Upper lobe of right lung (tissue), 1 donor: ENCODE results near the gene ARHGEF26. TPM values are rescaled to one million over a fixed set of nuclear protein-coding genes. Genes with fewer than 3 reads are reported as not detected.
A peak's percentile ranks its signal among the peaks of the same experiment; 100 is the strongest.

Experiments
- ATAC-seq: fragments of 200-7000 bp; cut with Tn5 transposase; one replicate; pipeline ENCODE4 v1.9.1; 2020; ENCODE audit warnings: mild to moderate bottlenecking, moderate library complexity
- DNase-seq: peaks from one replicate; pipeline ENCODE4 v3.0.0-alpha.2; 2020
- H3K27ac ChIP-seq: fragments of 200-600 bp; one replicate; pipeline ENCODE4 v1.8.0; 2022
- H3K27me3 ChIP-seq: fragments of 200-600 bp; one replicate; pipeline ENCODE4 v1.8.0; 2022; ENCODE audit warnings: mild to moderate bottlenecking
- H3K36me3 ChIP-seq: fragments of 200-600 bp; one replicate; pipeline ENCODE4 v1.8.0; 2022
- H3K4me1 ChIP-seq: fragments of 200-600 bp; one replicate; pipeline ENCODE4 v1.8.0; 2022
- H3K4me3 ChIP-seq: fragments of 200-600 bp; one replicate; pipeline ENCODE4 v1.8.0; 2022; ENCODE audit warnings: mild to moderate bottlenecking
- H3K9me3 ChIP-seq: fragments of 200-600 bp; one replicate; pipeline ENCODE4 v1.8.0; 2022
- intact Hi-C: fragments of 100-400 bp; cut with DNase I; formaldehyde crosslinking; loops from one replicate; pipeline ENCODE4 v1.11.0; 2022
- total RNA-seq: library from RNA; stranded (reverse); fragmentation: NEBNext Ultra II Directional; extraction: Animal tissue kit (Norgen Biotek cat#: 25700); gene quantifications from one replicate; pipeline ENCODE4 v1.2.1, GENCODE V29; 2021
- TF ChIP-seq, protein P1 (sequence below): fragments of 200-600 bp; IDR thresholded peaks from one replicate; pipeline ENCODE4 v1.8.0; 2022; ENCODE audit warnings: antibody characterized with exemption
- donor health status: DM: no; HTN: yes; CAD: no; lungs with severe emphysema.

Gene ARHGEF26
- total RNA-seq, 1 donor from 2014 or later = 58.8 TPM

DNA sequence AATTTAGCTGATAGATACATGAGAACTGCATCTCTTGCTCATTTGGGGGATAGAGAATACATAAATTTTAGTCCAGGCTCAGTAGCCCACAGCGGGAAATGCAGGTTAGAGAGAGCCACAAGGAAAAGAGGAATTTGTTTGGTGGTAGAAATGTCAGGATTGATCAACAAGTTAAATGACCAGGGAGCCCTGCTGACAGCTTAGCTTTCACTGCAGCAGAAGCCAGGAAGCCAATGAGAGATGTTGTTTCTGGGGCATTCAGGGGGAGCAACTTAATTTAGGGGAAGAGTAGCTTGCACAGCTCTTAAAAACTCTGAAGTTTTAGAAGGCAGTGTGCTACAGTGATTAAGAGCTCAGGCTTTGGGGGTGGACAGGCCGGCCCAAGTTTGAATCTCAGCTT, 22.7 kb downstream of the ARHGEF26 start:
- DNase-seq = no peak
- no peak overlapping the region for H3K27ac ChIP-seq
- no peak for ATAC-seq
- TF ChIP-seq, protein P1, sequence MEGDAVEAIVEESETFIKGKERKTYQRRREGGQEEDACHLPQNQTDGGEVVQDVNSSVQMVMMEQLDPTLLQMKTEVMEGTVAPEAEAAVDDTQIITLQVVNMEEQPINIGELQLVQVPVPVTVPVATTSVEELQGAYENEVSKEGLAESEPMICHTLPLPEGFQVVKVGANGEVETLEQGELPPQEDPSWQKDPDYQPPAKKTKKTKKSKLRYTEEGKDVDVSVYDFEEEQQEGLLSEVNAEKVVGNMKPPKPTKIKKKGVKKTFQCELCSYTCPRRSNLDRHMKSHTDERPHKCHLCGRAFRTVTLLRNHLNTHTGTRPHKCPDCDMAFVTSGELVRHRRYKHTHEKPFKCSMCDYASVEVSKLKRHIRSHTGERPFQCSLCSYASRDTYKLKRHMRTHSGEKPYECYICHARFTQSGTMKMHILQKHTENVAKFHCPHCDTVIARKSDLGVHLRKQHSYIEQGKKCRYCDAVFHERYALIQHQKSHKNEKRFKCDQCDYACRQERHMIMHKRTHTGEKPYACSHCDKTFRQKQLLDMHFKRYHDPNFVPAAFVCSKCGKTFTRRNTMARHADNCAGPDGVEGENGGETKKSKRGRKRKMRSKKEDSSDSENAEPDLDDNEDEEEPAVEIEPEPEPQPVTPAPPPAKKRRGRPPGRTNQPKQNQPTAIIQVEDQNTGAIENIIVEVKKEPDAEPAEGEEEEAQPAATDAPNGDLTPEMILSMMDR = no peak
- H3K36me3 ChIP-seq = no peaks in the 10 kb centered on the region
- no peaks in the 10 kb centered on the region for H3K27me3 ChIP-seq
- intact Hi-C loops = no loop called here
- no peaks in the 10 kb centered on the region for H3K4me1 ChIP-seq
- H3K9me3 ChIP-seq = no peaks in the 10 kb centered on the region
- H3K4me3 ChIP-seq = no peak overlapping the region

GRCh38 chr3:154144825-154145465, 23.8 kb downstream of the ARHGEF26 start:
- H3K4me3 ChIP-seq = no peak overlapping the region
- TF ChIP-seq, protein P1 = no peak

DNA sequence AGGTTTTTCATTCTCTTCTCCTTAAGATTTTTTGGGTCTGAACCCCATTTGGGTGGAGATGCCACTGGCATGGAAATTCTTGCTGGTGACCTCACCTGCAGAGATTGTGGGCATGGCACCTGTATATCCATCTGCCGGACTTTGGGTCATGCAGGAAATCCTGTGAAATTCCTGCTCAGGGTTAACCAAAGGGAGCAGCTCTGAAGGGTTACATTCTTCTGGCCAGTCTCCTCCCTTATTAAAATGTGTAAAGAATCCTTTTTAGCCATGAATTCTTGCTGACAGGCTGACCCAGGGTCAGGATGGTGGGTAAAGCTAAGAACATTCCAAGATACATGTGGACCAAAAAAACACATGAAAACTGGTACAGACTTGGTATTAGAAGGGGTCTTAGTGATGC, 27.4 kb downstream of the ARHGEF26 start:
- intact Hi-C loops = no loop called here
- H3K9me3 ChIP-seq = no peaks in the 10 kb centered on the region
- no peak overlapping the region for H3K27ac ChIP-seq
- H3K4me3 ChIP-seq = no peak overlapping the region
- no peaks in the 10 kb centered on the region for H3K4me1 ChIP-seq
- ATAC-seq (peak; percentile 59), DNase-seq (no peak)
- TF ChIP-seq, protein P1 = no peak
- H3K27me3 ChIP-seq = no peaks in the 10 kb centered on the region
- peaks cover 11% of the 10 kb centered on the region for H3K36me3 ChIP-seq

More at GRCh38 chr3:154144825-154145465, 23.8 kb downstream of the ARHGEF26 start:
- intact Hi-C loops = no loop called here
- H3K4me1 ChIP-seq = no peaks in the 10 kb centered on the region
- H3K36me3 ChIP-seq = no peaks in the 10 kb centered on the region
- no peaks in the 10 kb centered on the region for H3K9me3 ChIP-seq
- no peak for DNase-seq
- no peak overlapping the region for H3K27ac ChIP-seq
- no peaks in the 10 kb centered on the region for H3K27me3 ChIP-seq
- peak; percentile 70 for ATAC-seq

- no peaks in the 10 kb centered on the region for H3K27me3 ChIP-seq
- DNase-seq (no peak), ATAC-seq (no peak)
- TF ChIP-seq, protein P1 = no peak
- H3K4me3 ChIP-seq = no peak overlapping the region
- no peak overlapping the region for H3K27ac ChIP-seq
- no peaks in the 10 kb centered on the region for H3K4me1 ChIP-seq
- H3K9me3 ChIP-seq = no peaks in the 10 kb centered on the region
- intact Hi-C loops = no loop called here
- H3K36me3 ChIP-seq = peaks cover 11% of the 10 kb centered on the region
These were observed 28.1 kb downstream of the ARHGEF26 start for GRCh38 chr3:154149286-154149685.

- Histone ChIP-seq H3K27me3 (no peaks in the 10 kb centered on the region), H3K36me3 (peaks cover 11% of the 10 kb centered on the region), H3K27ac (no peak overlapping the region), H3K4me1 (no peaks in the 10 kb centered on the region), H3K4me3 (no peak overlapping the region), H3K9me3 (no peaks in the 10 kb centered on the region)
- ATAC-seq (peak; percentile 88), DNase-seq (no peak)
- TF ChIP-seq, protein P1 = no peak
- intact Hi-C loops = no loop called here
These were observed 30.8 kb downstream of the ARHGEF26 start for GRCh38 chr3:154151969-154152368.

DNA sequence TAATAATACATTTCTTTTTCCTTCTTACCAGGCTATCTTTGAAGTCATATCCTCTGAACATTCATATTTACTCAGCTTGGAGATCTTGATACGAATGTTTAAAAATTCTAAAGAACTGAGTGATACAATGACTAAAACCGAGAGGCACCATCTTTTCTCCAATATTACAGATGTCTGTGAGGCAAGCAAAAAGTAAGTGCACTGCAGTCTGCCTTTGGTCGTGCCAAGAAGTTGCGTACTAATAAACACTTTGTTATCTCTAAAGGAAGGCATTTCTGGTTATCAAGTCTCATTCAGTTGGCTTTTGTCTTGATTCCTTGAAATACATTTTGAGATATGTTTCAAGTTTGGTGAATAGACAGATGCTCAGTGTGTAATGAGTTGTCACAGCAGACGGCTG, 31.6 kb downstream of the ARHGEF26 start:
- intact Hi-C loops = no loop called here
- H3K9me3 ChIP-seq = no peaks in the 10 kb centered on the region
- H3K36me3 ChIP-seq = peaks cover 11% of the 10 kb centered on the region
- no peak overlapping the region for H3K27ac ChIP-seq
- DNase-seq (no peak), ATAC-seq (no peak)
- TF ChIP-seq, protein P1 = no peak
- H3K27me3 ChIP-seq = no peaks in the 10 kb centered on the region
- H3K4me3 ChIP-seq = no peak overlapping the region
- H3K4me1 ChIP-seq = no peaks in the 10 kb centered on the region
